Measurements from ENCODE around the gene ACER3. TPM values are rescaled to one million over a fixed set of nuclear protein-coding genes. Genes with fewer than 3 reads are reported as not detected.

The ACER3 gene
- total RNA-seq, 1 donor from 2014 or later = 12.4 TPM

- TF ChIP-seq, protein P1, sequence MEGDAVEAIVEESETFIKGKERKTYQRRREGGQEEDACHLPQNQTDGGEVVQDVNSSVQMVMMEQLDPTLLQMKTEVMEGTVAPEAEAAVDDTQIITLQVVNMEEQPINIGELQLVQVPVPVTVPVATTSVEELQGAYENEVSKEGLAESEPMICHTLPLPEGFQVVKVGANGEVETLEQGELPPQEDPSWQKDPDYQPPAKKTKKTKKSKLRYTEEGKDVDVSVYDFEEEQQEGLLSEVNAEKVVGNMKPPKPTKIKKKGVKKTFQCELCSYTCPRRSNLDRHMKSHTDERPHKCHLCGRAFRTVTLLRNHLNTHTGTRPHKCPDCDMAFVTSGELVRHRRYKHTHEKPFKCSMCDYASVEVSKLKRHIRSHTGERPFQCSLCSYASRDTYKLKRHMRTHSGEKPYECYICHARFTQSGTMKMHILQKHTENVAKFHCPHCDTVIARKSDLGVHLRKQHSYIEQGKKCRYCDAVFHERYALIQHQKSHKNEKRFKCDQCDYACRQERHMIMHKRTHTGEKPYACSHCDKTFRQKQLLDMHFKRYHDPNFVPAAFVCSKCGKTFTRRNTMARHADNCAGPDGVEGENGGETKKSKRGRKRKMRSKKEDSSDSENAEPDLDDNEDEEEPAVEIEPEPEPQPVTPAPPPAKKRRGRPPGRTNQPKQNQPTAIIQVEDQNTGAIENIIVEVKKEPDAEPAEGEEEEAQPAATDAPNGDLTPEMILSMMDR (IDR thresholded peaks at IDR 0.05; ENCODE audit: insufficient read depth, low read length, severe bottlenecking) = no peak
- no peaks in the 10 kb centered on the region for H3K27me3 ChIP-seq (ENCODE audit: control insufficient read depth, insufficient read depth, low read length)
- H3K36me3 ChIP-seq (ENCODE audit: control insufficient read depth, insufficient read depth, low read length) = peaks cover 1% of the 10 kb centered on the region
- no peak overlapping the region for H3K4me3 ChIP-seq (ENCODE audit: low read depth, low read length)
- FAIRE-seq (no peak), DNase-seq (ENCODE audit: low read depth) (peak; percentile 52)
Measured at GRCh38 chr11:76975513-76975912, 114.8 kb downstream of the ACER3 start.

- no peaks in the 10 kb centered on the region for H3K27me3 ChIP-seq (ENCODE audit: control insufficient read depth, insufficient read depth, low read length)
- TF ChIP-seq, protein P1 (IDR thresholded peaks at IDR 0.05; ENCODE audit: insufficient read depth, low read length, severe bottlenecking) = no peak
- H3K36me3 ChIP-seq (ENCODE audit: control insufficient read depth, insufficient read depth, low read length) = peaks cover 1% of the 10 kb centered on the region
- DNase-seq (ENCODE audit: low read depth) = no peak
- no peak for FAIRE-seq
- H3K4me3 ChIP-seq (ENCODE audit: low read depth, low read length) = no peak overlapping the region
Measured at GRCh38 chr11:76977791-76978190, 117.1 kb downstream of the ACER3 start.

- TF ChIP-seq, protein P1 (IDR thresholded peaks at IDR 0.05; ENCODE audit: insufficient read depth, low read length, severe bottlenecking) = no peak
- FAIRE-seq (no peak), DNase-seq (ENCODE audit: low read depth) (no peak)
- Histone ChIP-seq H3K27me3 (ENCODE audit: control insufficient read depth, insufficient read depth, low read length) (no peaks in the 10 kb centered on the region), H3K4me3 (ENCODE audit: low read depth, low read length) (no peak overlapping the region), H3K36me3 (ENCODE audit: control insufficient read depth, insufficient read depth, low read length) (peaks cover 1% of the 10 kb centered on the region)
Measured at GRCh38 chr11:76978239-76978638, 117.5 kb downstream of the ACER3 start.

DNA sequence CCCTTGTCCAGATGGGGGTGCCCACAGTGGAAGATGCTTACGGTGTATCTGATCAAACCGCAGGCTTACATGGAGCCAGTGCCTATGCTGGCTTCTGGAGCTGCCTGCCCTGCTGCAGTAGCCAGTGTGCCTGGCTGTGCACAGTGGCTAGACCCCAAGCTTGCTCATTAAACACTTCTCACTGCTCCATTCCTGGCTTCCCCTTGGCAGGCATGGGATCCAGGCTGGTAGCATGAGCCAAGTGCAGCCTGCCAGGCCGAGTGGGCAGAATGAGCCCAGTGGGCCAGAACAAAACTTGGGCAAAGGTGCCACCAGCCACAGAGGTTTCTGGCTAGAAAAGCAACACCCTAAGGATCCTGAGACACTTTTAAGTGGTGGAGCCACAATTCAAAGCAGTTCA, 118.1 kb downstream of the ACER3 start:
- DNase-seq (ENCODE audit: low read depth) = no peak
- FAIRE-seq = no peak
- peaks cover 1% of the 10 kb centered on the region for H3K36me3 ChIP-seq (ENCODE audit: control insufficient read depth, insufficient read depth, low read length)
- no peak overlapping the region for H3K4me3 ChIP-seq (ENCODE audit: low read depth, low read length)
- TF ChIP-seq, protein P1 (IDR thresholded peaks at IDR 0.05; ENCODE audit: insufficient read depth, low read length, severe bottlenecking) = no peak
- no peaks in the 10 kb centered on the region for H3K27me3 ChIP-seq (ENCODE audit: control insufficient read depth, insufficient read depth, low read length)

GRCh38 chr11:76980196-76980595, 119.5 kb downstream of the ACER3 start:
- Histone ChIP-seq H3K4me3 (ENCODE audit: low read depth, low read length) (no peak overlapping the region), H3K27me3 (ENCODE audit: control insufficient read depth, insufficient read depth, low read length) (no peaks in the 10 kb centered on the region), H3K36me3 (ENCODE audit: control insufficient read depth, insufficient read depth, low read length) (peaks cover 1% of the 10 kb centered on the region)
- no peak for FAIRE-seq
- TF ChIP-seq, protein P1 (IDR thresholded peaks at IDR 0.05; ENCODE audit: insufficient read depth, low read length, severe bottlenecking) = no peak
- no peak for DNase-seq (ENCODE audit: low read depth)

GRCh38 chr11:76984743-76985142, 124.0 kb downstream of the ACER3 start:
- Histone ChIP-seq H3K4me3 (ENCODE audit: low read depth, low read length) (no peak overlapping the region), H3K27me3 (ENCODE audit: control insufficient read depth, insufficient read depth, low read length) (no peaks in the 10 kb centered on the region), H3K36me3 (ENCODE audit: control insufficient read depth, insufficient read depth, low read length) (no peaks in the 10 kb centered on the region)
- DNase-seq (ENCODE audit: low read depth) (peak; percentile 62), FAIRE-seq (no peak)
- TF ChIP-seq, protein P1 (IDR thresholded peaks at IDR 0.05; ENCODE audit: insufficient read depth, low read length, severe bottlenecking) = no peak

Data from bronchial epithelial cell (primary cell).